Left cardiac atrium (tissue), 4 donors: Measurements from ENCODE around the gene TEPSIN. TPM values are rescaled to one million over a fixed set of nuclear protein-coding genes. Genes with fewer than 3 reads are reported as not detected.
"Not testable (repeated sequence)": the region's sequence is repeated elsewhere in the genome, so short reads cannot be mapped to it uniquely, and the experiment has no call there.

Experiments
- ATAC-seq, 2 donors: fragments of 200-7000 bp; cut with Tn5 transposase; one replicate each; pipeline ENCODE4 v1.9.1; 2020; ENCODE audit warnings: mild to moderate bottlenecking in 2 of 2, moderate library complexity in 2 of 2
- DNase-seq: peaks from one replicate; pipeline ENCODE4 v3.0.0-alpha.2; 2020
- intact Hi-C, 2 donors: fragments of 100-400 bp; cut with DNase I; formaldehyde crosslinking; loops; one replicate each; pipeline versions ENCODE4 v1.14.1 to v1.15.1; 2022 to 2023
- total RNA-seq, 2 donors: library from RNA; stranded (reverse); fragmentation: NEBNext Ultra II Directional; extraction: Animal tissue kit (Norgen Biotek cat#: 25700); gene quantifications; one replicate each; pipeline ENCODE4 v1.2.1, GENCODE V29; 2021
- donor health status: DM: no; HTN: yes; CAD: no.
- donor health status: DM: no; HTN: yes; CAD: no; lungs with severe emphysema.
- donor health status: DM: yes; HTN: yes; CAD: no.
- donor health status: Dilated cardiomyopathy.

TEPSIN gene
- total RNA-seq, 2 donors from 2014 or later = 12.7 to 14.0 TPM

DNA sequence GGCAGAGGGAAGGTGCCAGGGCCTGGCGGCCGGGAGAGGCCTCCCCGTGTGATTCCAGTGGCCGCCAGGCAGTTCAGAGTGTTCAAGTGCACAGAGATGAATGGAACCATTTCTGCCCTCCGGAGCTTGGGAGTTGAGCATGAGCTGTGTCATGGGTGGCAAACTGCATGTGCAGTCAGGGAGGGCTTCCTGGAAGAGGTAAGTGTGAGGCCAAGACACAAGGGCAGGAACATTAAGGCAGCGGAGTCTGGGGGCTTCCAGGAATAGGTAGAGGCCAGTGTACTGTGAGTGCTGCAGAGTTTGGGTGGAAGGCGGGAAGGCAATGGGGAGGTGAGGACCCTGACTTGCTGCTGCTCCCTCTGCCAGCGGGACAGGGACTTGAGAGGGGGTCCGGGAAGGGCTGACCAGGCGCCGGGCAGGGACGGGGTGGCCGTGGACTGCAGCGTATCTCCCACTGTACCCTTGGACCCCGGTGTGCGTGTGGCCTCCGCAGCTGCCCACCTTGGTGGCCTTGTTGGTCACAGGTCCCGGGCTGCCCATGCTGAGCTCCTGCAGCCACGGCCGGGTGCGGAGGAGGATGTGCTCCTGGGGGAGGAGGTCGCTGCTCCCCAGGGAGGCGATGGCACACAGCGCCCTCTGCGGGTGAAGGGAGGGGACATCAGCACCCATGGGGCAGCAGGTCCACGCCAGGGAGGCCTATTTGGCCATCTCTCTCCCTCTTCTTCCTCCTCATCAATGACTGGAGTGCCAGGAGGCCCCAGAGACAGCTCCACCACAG lies 8.6 kb downstream of the TEPSIN start:
- ATAC-seq (no peak), DNase-seq (no peak)
- intact Hi-C loops = no loop called here

DNA sequence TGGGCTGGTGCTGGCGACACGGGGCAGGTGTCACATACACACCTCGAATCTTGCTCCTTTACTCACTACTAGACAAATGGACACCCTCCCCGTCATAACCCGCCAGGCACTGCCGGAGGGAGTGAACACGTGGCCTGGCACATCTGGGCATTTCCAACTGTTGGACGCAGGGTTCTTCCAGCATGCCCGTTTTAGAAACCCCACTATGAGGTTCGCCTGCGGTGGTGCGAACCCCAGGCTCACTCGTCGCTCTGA lies 9.3 kb downstream of the TEPSIN start:
- DNase-seq (no peak), ATAC-seq (no peak)
- intact Hi-C loops = no loop called here

DNA sequence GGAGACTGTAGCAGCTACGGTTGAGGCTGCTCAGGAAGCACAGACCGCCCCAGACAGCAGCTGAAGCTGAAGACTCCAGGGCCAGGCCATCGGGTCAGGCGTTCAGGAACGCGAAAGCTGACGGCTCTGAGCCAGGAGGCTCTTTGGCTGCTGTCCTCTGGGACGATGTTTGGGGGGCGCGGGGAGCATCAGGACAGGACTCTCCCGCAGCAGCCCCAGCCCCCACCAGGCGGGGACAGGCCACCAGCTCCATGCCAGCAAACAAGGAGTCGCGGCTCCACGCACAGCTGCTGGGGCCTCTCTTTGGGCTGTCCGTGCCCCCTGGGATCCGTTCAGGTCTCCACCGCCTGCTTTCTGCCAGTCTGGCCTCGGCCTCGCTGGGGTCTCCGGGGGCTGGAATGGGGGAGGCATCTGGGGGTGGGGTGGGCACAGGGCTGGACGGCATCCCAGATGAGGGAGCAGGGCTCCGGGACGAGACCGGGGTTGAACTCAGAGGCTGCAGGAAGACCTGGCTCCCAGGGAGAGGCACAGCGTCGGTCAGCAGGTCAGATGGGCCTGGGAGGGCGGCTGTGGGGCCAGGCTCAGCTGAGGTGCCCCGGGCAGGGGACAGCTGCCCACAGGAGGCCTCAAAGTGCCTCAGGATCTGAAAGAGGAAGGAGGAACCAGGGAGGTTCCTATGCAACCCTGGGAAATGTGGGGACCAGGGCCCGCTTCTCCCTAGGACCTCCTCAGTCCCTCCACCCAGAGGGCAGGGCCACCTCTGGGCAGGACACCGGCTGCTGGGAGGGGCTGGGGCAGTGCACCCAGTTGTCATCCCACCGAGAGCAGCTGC lies 9.8 kb downstream of the TEPSIN start:
- no peak for ATAC-seq
- DNase-seq = no peak
- intact Hi-C loops = no loop called here

DNA sequence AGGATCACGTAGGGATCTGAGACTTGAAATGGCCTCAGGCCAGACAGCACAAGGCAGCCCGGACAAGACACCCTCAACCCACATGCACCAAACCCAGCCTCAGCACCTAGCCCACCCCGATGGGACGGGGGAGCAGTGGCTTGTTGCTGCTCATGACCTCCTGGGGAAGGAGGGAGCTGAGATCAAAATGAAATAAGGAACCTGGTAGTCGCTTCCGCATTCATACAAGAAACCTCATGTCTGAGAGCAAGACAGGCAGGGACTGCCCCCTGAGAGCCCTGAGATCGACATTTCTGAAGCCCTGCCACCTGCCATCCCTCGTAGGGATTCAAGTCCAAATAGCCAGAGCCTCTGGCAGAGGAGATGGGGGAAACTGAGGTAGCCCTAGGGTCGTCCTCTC lies 10.4 kb downstream of the TEPSIN start:
- ATAC-seq (no peak), DNase-seq (no peak)
- intact Hi-C loops = no loop called here

DNA sequence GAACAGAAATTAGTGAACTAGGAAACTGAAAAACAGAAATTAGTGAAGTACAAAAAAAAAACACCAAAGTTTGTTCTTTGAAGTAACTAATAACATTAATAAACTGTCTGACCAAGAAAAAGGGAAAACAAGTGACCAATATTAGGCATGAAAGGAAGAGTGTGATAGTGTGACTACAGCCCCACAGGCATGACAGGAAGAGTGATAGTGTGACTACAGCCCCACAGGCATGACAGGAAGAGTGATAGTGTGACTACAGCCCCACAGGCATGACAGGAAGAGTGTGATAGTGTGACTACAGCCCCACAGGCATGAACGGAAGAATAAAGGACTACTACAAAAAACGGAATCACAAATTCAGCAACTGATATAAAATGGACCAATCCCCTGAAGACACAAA lies 11.2 kb downstream of the TEPSIN start:
- ATAC-seq, intact Hi-C loops, DNase-seq: not testable (repeated sequence)

DNA sequence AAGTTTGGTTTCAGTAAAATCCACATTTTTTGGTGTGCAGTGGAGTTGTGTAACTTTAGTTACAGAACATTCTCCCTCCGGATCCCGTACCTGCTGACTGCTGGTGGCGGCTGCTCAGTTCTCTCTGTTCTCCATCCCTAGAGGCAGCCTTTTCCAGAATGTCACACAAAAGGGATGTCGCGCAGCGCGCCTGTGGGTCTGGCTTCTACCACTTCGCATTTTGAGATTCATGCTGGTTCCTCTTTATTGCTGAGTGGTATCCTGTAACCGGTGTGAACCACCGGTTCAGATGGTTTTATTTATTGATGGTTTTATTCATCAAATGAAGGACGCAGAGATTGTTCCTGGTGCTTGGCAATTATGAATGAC lies 15.1 kb downstream of the TEPSIN start:
- intact Hi-C loops = no loop called here
- no peak for DNase-seq

DNA sequence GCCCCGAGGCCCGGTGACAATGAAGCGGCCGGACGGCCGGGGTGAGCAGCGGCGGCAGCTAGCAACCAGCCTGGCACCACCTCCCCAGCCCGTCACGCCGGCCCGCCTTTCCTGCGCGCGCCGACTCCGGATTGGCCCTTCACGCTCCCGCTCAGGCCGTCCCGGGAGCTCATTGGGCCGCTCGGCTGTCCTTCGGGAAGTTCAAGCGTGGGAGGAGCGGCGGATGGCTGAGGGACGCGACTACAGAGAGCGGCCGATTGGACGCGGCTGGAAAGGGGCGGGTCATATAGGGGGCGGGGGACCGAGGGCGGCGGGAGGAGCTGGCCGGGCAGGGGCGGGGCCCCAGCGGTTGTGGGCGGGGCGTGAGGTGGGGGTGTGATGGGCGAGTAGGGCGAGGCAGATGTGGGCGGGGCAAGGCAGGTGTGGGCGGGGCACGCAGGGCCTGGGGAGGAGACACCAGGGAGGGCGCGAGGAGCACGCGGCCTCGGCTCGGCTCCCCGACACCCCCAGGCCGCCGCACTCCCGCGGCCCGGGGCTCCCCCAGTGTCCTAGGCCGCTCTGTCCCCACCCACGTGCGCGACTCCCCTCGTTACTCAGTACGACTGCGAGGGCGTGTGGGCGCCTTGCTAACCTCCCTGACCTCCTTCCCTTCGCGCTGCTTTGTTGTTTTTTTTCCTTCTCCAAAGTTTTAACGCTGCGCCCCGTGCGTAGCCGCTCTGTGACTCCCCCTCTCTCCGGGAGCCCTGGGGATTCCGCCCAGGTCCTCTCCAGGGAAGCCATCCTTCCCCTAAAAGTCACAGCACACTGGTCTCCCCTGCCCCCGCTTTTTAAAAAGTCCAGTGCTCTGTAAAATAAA lies 15.7 kb downstream of the TEPSIN start, which contains the start of gene CEP131:
CEP131 (minus strand) TSS at position 60 of the 856 bp plus-strand sequence. CDS start 2,909 bp downstream, outside the sequence.
- intact Hi-C loops = no loop called here
- peak; percentile 99 for DNase-seq

More for the DNA sequence above, 15.1 kb downstream of the TEPSIN start:
- no peak for ATAC-seq

DNA sequence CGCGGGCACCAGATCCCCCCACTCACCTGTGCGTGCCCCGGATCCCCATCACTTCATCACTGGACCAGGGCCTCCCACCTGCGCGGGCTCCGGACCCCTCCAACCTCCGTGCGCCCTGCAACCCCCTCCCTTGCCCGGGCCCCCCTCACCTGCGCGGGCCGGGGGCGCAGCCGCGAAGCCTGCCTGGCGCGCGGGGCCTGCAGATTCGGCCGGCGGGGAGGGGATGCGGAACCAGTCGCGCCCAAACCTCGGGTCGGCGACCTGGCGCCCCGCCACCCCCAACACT lies 16.3 kb downstream of the TEPSIN start:
- intact Hi-C loops = no loop called here
- DNase-seq (no peak), ATAC-seq (peak in 1 of 2 donors; percentile 5)

More for the DNA sequence above, 15.7 kb downstream of the TEPSIN start, which contains the start of gene CEP131:
- ATAC-seq = peak; percentile 99

DNA sequence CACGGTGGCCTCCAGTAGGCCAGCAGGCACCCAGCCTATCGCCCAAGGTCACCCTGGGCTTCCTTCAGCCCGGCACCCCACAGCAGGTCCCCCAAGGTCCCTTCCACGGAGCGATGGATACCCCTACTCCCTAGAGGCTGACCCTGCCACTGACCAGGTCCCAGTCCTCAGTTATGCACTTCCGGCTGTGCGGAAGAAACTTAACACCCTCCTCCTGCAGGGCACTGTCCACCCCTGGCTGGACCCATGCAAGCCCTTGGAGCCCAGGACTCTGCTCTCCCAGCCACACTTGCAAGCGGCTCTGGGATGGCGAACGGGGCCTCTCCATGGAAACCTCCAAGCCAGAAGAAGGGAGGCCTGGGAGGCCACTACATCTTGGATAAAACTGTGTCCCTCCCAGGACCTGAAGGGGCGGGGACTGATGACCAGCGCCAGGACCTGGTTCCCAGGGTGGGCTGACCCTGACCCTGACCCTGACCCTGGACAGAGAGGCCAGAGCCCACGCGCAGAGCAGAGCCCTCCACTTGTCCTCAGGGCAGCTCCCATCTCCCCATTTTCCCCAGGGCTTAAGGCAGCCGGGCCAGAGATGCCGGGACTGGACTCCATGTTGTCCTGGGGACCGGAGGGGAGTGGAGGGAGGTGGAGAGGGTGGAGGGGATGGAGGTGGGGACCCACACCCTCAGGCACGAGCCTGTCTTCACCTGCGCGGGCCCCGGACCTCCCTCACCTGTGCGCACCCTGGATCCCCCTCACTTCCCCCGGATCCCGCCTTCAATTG lies 16.8 kb downstream of the TEPSIN start:
- intact Hi-C loops = no loop called here
- DNase-seq (no peak), ATAC-seq (peak in 1 of 2 donors; percentile 1)

DNA sequence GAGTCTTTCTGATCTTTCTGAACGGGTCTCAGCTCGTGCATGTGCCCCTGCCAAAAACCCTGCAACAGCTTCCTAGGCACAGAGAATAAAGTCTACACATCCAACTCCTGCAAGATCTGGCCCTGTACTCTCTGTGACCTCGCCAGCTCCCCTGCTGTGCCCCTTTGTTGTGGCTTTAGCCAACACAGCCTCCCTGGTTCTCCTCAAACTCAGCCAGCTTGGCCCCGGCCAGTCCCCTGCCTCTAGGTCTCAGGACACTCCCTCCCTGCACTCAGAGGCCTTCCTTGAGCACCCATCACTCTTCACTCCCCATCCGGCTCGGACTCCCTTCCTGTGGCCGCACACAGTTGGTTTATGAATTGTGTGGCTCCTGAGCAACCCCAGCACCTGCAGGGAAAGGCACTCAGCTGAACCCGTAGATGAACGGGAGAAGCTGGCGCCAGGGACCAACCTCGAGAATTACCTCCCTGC lies 17.4 kb downstream of the TEPSIN start:
- ATAC-seq = no peak
- no peak for DNase-seq
- intact Hi-C loops = no loop called here

DNA sequence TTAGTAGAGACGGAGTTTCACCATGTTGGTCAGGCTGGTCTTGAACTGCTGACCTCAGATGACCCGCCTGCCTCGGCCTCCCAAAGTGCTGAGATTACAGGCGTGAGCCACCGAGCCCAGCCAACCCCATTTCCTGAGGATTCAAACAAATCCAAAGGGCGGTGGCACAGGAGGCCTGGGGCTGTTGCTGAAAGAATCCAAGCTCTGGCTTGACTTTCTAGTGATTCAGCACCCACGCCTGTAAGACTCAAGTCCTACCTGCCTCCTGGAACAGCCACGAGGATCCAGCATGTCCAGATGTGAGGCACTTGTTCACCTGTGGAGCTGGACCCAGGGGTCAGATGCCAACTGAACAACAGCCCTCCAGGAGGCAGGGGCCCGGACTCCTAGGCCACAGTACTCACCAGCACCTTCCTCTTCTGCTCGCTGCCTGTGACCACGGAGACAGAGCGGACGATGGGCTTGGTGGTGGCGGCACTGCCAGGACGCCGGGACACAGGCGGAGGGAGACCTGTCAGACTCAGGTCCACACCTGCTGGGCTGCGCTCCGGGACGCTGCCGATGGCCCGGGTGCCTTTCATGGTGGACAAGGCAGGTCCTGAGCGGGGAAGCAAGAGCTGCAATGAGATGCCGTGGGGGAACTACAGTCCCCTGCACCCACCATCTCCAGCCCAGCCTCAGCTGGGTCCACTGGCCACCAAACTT lies 19.2 kb downstream of the TEPSIN start:
- intact Hi-C loops = no loop called here
- DNase-seq (no peak), ATAC-seq (no peak)

DNA sequence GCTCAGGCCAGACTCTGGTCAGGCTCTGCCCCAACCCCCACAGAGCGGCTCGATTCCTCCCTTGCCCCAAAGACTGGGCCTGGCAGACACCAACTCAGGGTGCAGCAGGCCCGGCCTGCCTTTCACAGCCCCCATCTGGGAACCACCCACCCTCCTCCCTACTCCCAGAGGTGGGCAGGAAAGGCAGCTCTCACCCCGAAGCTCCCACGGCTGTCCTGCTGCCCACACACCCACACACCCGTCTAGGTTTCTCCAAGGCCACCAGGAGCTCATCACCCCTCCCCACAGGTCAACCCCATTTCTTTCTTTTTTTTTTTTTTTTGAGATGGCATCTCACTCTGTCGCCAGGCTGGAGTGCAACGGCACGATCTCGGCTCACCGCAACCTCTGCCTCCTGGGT lies 19.9 kb downstream of the TEPSIN start:
- DNase-seq (no peak), ATAC-seq (no peak)
- intact Hi-C loops = no loop called here

DNA sequence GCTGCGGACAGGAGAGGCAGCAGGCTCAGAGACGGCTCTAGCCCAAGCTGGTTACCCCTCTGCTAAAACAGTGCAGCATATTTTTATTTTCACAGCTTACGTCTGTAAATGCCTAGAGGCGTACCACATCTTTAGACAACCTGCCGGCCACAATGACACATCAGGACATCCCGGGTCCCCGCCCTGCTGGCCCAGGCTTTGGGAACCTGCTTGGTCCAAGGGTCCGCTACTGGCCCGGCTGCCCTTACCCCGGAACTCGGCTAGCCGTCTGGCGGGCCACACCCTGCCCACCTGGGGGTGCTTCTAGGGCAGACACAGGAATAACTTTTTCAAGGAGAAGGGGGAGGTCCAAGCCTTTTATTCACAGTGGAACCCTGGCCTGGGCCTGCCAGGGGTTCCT lies 20.4 kb downstream of the TEPSIN start:
- ATAC-seq = no peak
- intact Hi-C loops = no loop called here
- DNase-seq = no peak

DNA sequence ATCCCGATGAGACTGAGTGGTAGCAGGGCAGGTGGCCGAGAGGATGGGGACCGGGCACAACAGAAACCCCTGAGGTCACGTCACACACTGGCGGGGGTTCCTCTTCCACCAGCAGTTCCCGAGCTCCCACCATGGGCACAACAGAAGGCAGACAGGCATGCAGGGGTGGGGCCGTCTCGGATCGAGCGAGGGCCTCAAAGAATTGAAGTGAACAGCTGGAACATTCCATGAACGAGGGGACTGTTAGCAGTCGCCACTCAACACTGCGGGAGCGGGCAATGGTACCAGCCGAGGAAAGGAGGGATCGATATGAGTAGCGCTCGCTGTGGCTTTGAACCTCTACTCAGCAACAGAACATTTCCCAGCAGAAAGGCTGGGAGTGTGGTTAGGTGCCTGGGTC lies 21.4 kb downstream of the TEPSIN start:
- ATAC-seq (no peak), DNase-seq (no peak)
- intact Hi-C loops = no loop called here

DNA sequence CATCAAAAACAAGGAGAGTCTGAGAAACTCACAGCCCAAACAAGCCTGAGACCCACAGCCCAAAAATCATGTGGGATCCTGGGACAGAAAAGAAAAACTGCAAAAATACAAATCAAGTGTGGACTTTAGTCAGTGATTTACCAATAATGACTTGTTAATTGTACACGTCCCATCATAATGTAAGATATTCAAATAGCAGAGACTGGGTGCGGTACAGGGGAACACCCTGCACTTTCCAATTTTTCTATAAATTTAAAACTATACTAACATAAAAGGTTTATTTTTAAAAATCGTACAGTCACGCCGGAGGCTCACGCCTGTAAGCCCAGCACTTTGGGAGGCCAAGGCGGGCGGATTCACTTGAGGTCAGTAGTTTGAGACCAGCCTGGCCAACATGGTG lies 24.9 kb downstream of the TEPSIN start:
- DNase-seq (no peak), ATAC-seq (no peak)
- intact Hi-C loops = no loop called here

DNA sequence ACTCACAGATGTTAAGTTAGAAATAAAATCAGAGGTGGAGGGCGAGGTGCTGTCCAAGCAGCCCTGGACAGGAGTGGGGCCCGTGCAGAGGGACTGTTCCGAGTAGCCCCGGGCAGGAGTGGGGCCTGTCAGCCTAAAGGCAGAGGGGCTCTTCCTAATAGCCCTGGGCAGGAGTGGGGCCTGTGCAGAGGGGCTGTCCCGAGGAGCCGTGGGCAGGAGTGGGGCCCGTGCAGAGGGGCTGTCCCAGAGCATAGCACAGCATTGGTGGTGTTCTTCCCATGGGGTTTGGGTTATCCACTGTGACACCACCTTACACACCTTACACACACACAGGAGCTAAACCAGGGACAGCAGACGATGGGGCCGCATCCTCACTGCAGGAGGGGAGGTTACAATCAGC lies 26.5 kb downstream of the TEPSIN start:
- ATAC-seq (no peak), DNase-seq (no peak)
- intact Hi-C loops = no loop called here

DNA sequence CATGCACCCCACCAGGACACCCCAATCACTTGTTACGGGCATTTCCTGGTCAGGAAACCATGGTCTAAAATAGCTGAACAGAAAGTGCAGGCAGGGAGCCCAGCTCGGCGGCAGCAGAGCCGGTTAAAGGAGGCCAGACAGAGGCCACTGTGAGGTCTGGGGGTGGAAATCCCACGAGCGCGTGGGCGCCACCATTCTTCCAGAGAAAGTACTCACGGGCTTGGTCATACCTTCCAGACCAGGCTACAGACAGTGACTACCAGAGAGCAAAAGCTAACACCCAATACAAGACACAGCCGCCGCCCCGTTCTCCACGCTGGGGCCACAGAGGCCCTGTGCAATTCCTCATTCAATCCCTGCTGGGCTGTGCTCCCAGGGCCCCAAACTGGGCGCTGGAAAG lies 28.0 kb downstream of the TEPSIN start:
- peak; percentile 26 to 39 for ATAC-seq
- intact Hi-C loops = no loop called here
- DNase-seq = no peak

DNA sequence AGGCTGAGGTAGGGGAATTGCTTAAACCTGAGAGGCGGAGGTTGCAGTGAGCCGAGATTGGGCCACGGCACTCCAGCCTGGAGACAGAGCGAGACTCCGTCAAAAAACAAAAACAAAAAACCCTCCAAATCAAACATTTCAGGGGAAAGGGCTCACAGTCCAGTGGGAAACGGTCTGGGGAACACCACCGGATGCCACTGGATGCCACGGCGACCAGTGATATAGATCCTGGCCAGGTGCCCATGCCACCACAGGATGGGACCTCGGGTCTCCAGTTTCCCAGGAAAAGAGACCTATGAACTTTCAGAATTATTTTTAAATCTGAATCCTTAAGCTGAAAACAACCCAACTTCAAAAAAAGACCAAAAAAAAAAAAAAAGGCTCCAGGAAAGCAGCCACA lies 28.4 kb downstream of the TEPSIN start:
- DNase-seq = peak; percentile 57

More for the DNA sequence above, 28.4 kb downstream of the TEPSIN start:
- intact Hi-C loops = no loop called here
- ATAC-seq = peak in 1 of 2 donors; percentile 45
